KMS-11 (cell line): Measurements from ENCODE around the gene FRZB.

Experiments used
- H2AFZ ChIP-seq: fragments of 200-600 bp; sonication (generic); 2 replicates; pipeline ENCODE4 v1.6.1; 2016; ENCODE audit warnings: antibody characterized with exemption, mixed run types, low read depth
- H3K27ac ChIP-seq: fragments of 200-600 bp; sonication (generic); 2 replicates; pipeline ENCODE4 v1.6.1; 2016; ENCODE audit warnings: mild to moderate bottlenecking, mixed run types
- H3K27me3 ChIP-seq: fragments of 200-600 bp; sonication (generic); 2 replicates; pipeline ENCODE4 v1.6.1; 2017; ENCODE audit warnings: mild to moderate bottlenecking, low read depth, mixed run types, moderate library complexity; ENCODE audit not compliant: insufficient read depth
- H3K36me3 ChIP-seq: fragments of 200-600 bp; sonication (generic); 2 replicates; pipeline ENCODE4 v1.6.1; 2017; ENCODE audit warnings: mild to moderate bottlenecking, mixed run types; ENCODE audit not compliant: insufficient read depth
- H3K4me1 ChIP-seq: fragments of 200-600 bp; sonication (generic); 2 replicates; pipeline ENCODE4 v1.6.1; 2016; ENCODE audit warnings: mild to moderate bottlenecking, low read depth, mixed run types; ENCODE audit not compliant: poor library complexity, severe bottlenecking
- H3K4me2 ChIP-seq: fragments of 200-600 bp; sonication (generic); 2 replicates; pipeline ENCODE4 v1.7.0; 2016; ENCODE audit warnings: mild to moderate bottlenecking, mixed run types
- H3K4me3 ChIP-seq: fragments of 200-600 bp; sonication (generic); IDR thresholded peaks from 2 replicates; pipeline ENCODE4 v1.6.1; 2017; ENCODE audit warnings: low read depth, low read length, mixed read lengths; ENCODE audit not compliant: insufficient read depth
- H3K79me2 ChIP-seq: fragments of 200-600 bp; sonication (generic); 2 replicates; pipeline ENCODE4 v1.6.1; 2016; ENCODE audit warnings: low read depth, mixed run types; ENCODE audit not compliant: insufficient read depth
- H3K9ac ChIP-seq: fragments of 200-600 bp; sonication (generic); 2 replicates; pipeline ENCODE4 v1.6.1; 2016; ENCODE audit warnings: mild to moderate bottlenecking, mixed run types
- H4K20me1 ChIP-seq: fragments of 200-600 bp; sonication (generic); 2 replicates; pipeline ENCODE4 v1.6.1; 2016; ENCODE audit warnings: mild to moderate bottlenecking, mixed run types; ENCODE audit not compliant: insufficient read depth
- CTCF ChIP-seq: fragments of 200-600 bp; sonication (generic); conservative IDR thresholded peaks from 2 replicates; pipeline ENCODE4 v1.6.1; 2017; ENCODE audit warnings: low read depth, mild to moderate bottlenecking, antibody characterized with exemption, low read length, moderate library complexity, mixed read lengths

FRZB gene

GRCh38 chr2:182784777-182785176, 81.7 kb downstream of the FRZB start:
- peaks cover 50% of the 10 kb centered on the region for H3K4me1 ChIP-seq
- no peak overlapping the region for H2AFZ ChIP-seq
- TF ChIP-seq CTCF, result peak; percentile 73
- no peaks in the 10 kb centered on the region for H3K36me3 ChIP-seq
- no peak overlapping the region for H3K9ac ChIP-seq
- no peaks in the 10 kb centered on the region for H3K79me2 ChIP-seq
- H3K4me2 ChIP-seq, result peak overlapping the region; percentile 70; the same call in 1 of the 2 replicates
- H3K4me3 ChIP-seq, result no peak overlapping the region
- H3K27me3 ChIP-seq, result no peaks in the 10 kb centered on the region
- no peak overlapping the region for H3K27ac ChIP-seq
- no peaks in the 10 kb centered on the region for H4K20me1 ChIP-seq

GRCh38 chr2:182784058-182784706, 82.3 kb downstream of the FRZB start:
- H3K79me2 ChIP-seq, result no peaks in the 10 kb centered on the region

More at GRCh38 chr2:182784058-182784706, 82.3 kb downstream of the FRZB start:
- Histone ChIP-seq H3K27ac (no peak overlapping the region), H4K20me1 (no peaks in the 10 kb centered on the region), H3K27me3 (no peaks in the 10 kb centered on the region), H3K9ac (no peak overlapping the region), H3K4me1 (peaks cover 49% of the 10 kb centered on the region), H3K36me3 (no peaks in the 10 kb centered on the region), H2AFZ (no peak overlapping the region), H3K4me3 (no peak overlapping the region), H3K4me2 (peak overlapping the region; percentile 70; the same call in 1 of the 2 replicates)
- no peak for TF ChIP-seq CTCF
